ENCODE data around the gene TTN. TPM values are rescaled to one million over a fixed set of nuclear protein-coding genes. Genes with fewer than 3 reads are reported as not detected.
A peak's percentile ranks its signal among the peaks of the same experiment; 100 is the strongest.

TTN gene
- total and polyA plus RNA-seq, 3 donors from 2014 or later: 2.6 to 49.1 (median 30.8) TPM

DNA sequence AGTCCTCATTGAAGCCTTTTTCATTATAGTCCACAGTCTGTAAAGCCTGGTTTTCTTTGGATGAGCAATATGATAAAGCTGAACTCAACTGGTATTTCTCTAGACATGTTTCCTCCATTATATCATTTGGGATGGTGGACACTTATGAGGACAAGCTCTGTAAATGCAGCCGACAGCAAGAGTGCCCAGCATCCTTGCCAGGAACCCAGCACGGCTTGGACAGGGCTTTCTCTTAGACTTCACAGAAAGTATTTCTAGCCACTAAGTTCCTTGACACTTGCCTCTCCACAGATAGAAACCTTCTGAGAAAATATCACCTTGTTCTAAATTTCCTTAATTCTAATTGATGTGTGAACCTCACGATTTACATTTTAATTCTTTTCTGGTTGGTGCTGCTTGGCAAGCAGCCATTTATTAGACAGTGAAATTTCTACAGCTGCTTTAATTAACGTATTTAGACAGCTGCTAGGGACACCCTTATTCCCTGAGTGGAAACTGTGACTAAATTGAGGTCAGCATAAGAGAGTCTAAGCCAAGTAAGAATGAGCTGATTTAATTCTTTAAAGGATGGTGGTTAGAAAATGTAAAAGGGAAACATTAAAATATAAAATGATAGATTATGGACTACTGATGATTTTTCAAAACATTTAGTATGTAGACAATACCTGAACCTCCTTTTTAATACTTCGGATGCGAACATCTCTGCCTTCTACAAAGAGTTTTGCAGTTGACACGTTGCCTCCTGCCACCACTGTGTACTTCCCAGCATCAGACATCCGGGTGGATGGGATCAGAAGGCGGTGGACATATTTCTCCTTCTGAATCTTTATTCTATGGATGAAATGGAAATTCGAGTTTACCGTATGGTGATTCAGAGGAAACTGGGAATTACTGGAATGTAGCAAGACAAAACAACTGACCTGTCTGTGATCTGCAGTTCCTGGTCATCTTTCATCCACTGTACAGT is 39.8 kb downstream of the TTN start:
- no peak for DNase-seq
- intact Hi-C loops (cut with DNase I; ENCODE audit: low total_unique reads): no loop called here
- no peaks in the 10 kb centered on the region for H3K27me3 ChIP-seq
- no peak overlapping the region for H3K4me3 ChIP-seq
- H3K9me3 ChIP-seq: no peaks in the 10 kb centered on the region
- H3K4me1 ChIP-seq: no peaks in the 10 kb centered on the region
- TF ChIP-seq, protein P1, sequence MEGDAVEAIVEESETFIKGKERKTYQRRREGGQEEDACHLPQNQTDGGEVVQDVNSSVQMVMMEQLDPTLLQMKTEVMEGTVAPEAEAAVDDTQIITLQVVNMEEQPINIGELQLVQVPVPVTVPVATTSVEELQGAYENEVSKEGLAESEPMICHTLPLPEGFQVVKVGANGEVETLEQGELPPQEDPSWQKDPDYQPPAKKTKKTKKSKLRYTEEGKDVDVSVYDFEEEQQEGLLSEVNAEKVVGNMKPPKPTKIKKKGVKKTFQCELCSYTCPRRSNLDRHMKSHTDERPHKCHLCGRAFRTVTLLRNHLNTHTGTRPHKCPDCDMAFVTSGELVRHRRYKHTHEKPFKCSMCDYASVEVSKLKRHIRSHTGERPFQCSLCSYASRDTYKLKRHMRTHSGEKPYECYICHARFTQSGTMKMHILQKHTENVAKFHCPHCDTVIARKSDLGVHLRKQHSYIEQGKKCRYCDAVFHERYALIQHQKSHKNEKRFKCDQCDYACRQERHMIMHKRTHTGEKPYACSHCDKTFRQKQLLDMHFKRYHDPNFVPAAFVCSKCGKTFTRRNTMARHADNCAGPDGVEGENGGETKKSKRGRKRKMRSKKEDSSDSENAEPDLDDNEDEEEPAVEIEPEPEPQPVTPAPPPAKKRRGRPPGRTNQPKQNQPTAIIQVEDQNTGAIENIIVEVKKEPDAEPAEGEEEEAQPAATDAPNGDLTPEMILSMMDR (IDR thresholded peaks at IDR 0.05): no peak
- no peak for TF ChIP-seq POLR2A (IDR thresholded peaks at IDR 0.05)
- 80 to 81% methylated on average over 11 of the region's 11 CpGs for WGBS, 2 donors
- H3K36me3 ChIP-seq (ENCODE audit: low read depth, missing control alignments): no peaks in the 10 kb centered on the region
- no peak overlapping the region for H3K27ac ChIP-seq

DNA sequence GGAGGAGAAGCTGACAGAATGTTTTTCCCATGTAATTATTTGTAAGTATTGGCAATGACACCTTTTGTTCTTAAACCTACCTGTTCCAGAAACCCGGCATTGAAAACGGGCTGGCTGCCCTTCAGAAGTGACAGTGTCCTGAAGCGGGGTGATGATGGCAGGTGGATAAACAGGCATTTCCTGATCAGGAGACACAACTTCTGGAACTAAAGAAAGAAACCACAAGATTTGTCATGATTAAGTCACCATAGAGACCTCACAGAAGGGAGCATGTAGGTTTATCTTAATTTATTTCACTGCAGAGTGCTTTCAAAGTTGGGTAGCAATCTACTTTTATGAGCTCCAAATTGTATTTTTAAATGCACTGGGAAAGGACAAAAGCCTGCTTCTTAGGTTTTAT is 43.1 kb downstream of the TTN start:
- Histone ChIP-seq H3K36me3 (ENCODE audit: low read depth, missing control alignments) (no peaks in the 10 kb centered on the region), H3K4me1 (no peaks in the 10 kb centered on the region), H3K27ac (no peak overlapping the region), H3K4me3 (no peak overlapping the region), H3K27me3 (no peaks in the 10 kb centered on the region), H3K9me3 (no peaks in the 10 kb centered on the region)
- DNase-seq: no peak
- TF ChIP-seq, protein P1 (IDR thresholded peaks at IDR 0.05): no peak
- TF ChIP-seq POLR2A (IDR thresholded peaks at IDR 0.05): no peak
- intact Hi-C loops (cut with DNase I; ENCODE audit: low total_unique reads): no loop called here
- 89 to 93% methylated on average over 3 of the region's 3 CpGs for WGBS, 2 donors

DNA sequence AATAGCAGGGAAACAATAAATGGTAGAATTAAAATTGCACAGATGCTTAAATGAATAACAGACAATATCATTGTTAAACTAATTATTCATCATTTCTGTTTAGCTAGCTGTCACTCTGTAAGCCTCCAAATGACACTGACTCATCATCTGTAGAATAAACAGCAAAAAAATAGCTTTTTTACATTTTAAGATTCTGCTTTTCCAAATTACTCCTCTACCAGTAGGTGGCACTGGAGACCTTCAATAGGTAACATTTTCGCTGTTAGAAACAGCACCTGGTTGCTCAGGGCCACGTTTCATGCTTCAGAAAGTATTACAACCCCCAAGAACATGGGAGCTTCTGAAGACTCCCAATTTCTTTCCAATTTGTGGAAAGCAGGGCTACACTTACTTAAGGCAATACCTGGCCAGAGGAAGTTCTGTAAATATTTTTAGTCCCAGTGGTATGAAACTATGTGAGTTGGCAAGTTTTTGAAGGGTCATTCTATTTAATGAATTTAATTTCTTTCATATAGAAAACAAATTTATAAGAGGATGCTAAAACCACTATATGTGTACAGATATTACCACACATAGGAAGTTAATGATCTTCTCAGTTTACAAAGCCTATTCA is 45.4 kb downstream of the TTN start:
- Histone ChIP-seq H3K27me3 (no peaks in the 10 kb centered on the region), H3K27ac (no peak overlapping the region), H3K9me3 (no peaks in the 10 kb centered on the region), H3K4me3 (no peak overlapping the region), H3K4me1 (no peaks in the 10 kb centered on the region), H3K36me3 (ENCODE audit: low read depth, missing control alignments) (no peaks in the 10 kb centered on the region)
- DNase-seq: no peak
- intact Hi-C loops (cut with DNase I; ENCODE audit: low total_unique reads): no loop called here
- WGBS, 2 donors: 26 to 31% methylated on average over 2 of the region's 2 CpGs
- TF ChIP-seq POLR2A (IDR thresholded peaks at IDR 0.05): no peak
- TF ChIP-seq, protein P1 (IDR thresholded peaks at IDR 0.05): peak in 2 of 3 experiments; percentile 53 to 64

DNA sequence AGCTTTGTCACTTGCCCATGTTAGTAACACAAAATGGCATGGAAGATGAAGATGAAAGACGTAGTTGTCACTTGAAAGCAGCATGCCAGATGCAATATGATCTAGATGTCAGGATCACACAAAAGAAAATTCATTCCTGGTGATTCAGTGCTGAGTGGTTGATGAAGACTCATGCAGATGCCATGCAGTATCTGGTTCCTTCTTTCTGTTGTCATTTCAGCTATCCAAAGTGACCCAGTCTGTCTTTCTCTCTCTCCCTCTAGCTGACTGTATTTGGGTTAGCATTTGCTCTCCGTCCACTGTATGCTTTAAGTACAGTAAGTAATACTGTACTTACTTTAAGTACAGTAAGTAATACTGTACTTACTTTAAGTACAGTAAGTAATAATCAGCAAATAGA is 50.4 kb downstream of the TTN start:
- intact Hi-C loops (cut with DNase I; ENCODE audit: low total_unique reads): no loop called here
- H3K27me3 ChIP-seq: no peaks in the 10 kb centered on the region
- DNase-seq: no peak
- no peaks in the 10 kb centered on the region for H3K36me3 ChIP-seq (ENCODE audit: low read depth, missing control alignments)
- no peak overlapping the region for H3K4me3 ChIP-seq
- H3K27ac ChIP-seq: no peak overlapping the region
- H3K9me3 ChIP-seq: no peaks in the 10 kb centered on the region
- H3K4me1 ChIP-seq: no peaks in the 10 kb centered on the region
- TF ChIP-seq POLR2A (IDR thresholded peaks at IDR 0.05): no peak
- TF ChIP-seq, protein P1 (IDR thresholded peaks at IDR 0.05): no peak
- 83 to 93% methylated on average over 2 of the region's 2 CpGs for WGBS, 2 donors

Measured in testis (tissue), 3 donors.